GM21529 (cell line): ENCODE measurements around the gene QPRT.
A peak's percentile ranks its signal among the peaks of the same experiment; 100 is the strongest.
"Not testable (repeated sequence)": the region's sequence is repeated elsewhere in the genome, so short reads cannot be mapped to it uniquely, and the experiment has no call there.

Experiments
- ATAC-seq: cut with Tn5 transposase; IDR thresholded peaks from one replicate; pipeline ENCODE4 v1.9.1; 2021; ENCODE audit not compliant: unreplicated experiment

Gene QPRT

GRCh38 chr16:29692606-29693005, 13.6 kb downstream of the QPRT start:
- not testable (repeated sequence) for ATAC-seq

- no peak for ATAC-seq
Observed at GRCh38 chr16:29694384-29695195, 15.6 kb downstream of the QPRT start.

GRCh38 chr16:29695675-29696074, 16.7 kb downstream of the QPRT start:
- ATAC-seq = not testable (repeated sequence)

GRCh38 chr16:29696881-29697331, 17.9 kb downstream of the QPRT start:
- no peak for ATAC-seq

GRCh38 chr16:29697391-29697790, 18.4 kb downstream of the QPRT start:
- ATAC-seq = no peak

- ATAC-seq = no peak
Observed at GRCh38 chr16:29698042-29698441, 19.1 kb downstream of the QPRT start.

GRCh38 chr16:29698484-29699323, 19.7 kb downstream of the QPRT start:
- ATAC-seq = no peak

- ATAC-seq = no peak
Observed at GRCh38 chr16:29699324-29700219, 20.6 kb downstream of the QPRT start.

GRCh38 chr16:29700253-29700987, 21.4 kb downstream of the QPRT start:
- no peak for ATAC-seq

- ATAC-seq = no peak
Observed at GRCh38 chr16:29701214-29701555, 22.2 kb downstream of the QPRT start.

GRCh38 chr16:29702269-29702668, 23.3 kb downstream of the QPRT start:
- ATAC-seq = peak; percentile 27

- ATAC-seq = no peak
Observed at GRCh38 chr16:29705030-29705429, 26.1 kb downstream of the QPRT start.

GRCh38 chr16:29707160-29707559, 28.2 kb downstream of the QPRT start:
- not testable (repeated sequence) for ATAC-seq

- ATAC-seq = no peak
Observed at GRCh38 chr16:29708917-29709600, 30.1 kb downstream of the QPRT start.

- not testable (repeated sequence) for ATAC-seq
Observed at GRCh38 chr16:29709657-29710056, 30.7 kb downstream of the QPRT start.

- ATAC-seq = no peak
Observed at GRCh38 chr16:29710227-29711219, 31.5 kb downstream of the QPRT start.

- ATAC-seq = no peak
Observed at GRCh38 chr16:29712809-29713208, 33.8 kb downstream of the QPRT start.

- ATAC-seq = no peak
Observed at GRCh38 chr16:29714396-29714795, 35.4 kb downstream of the QPRT start.

- ATAC-seq = no peak
Observed at GRCh38 chr16:29714972-29715371, 36.0 kb downstream of the QPRT start.
